H1 (cell line): Measurements from ENCODE around the gene PTPRG. TPM values are rescaled to one million over a fixed set of nuclear protein-coding genes. Genes with fewer than 3 reads are reported as not detected.

Experiments
- CTCF ChIA-PET: fragments of 300-600 bp; sonication (Branson Sonifier 250); formaldehyde crosslinking; loops from one replicate; lab custom pipeline; 2021; ENCODE audit not compliant: partially characterized antibody; lab: Charles Lee
- POLR2A ChIA-PET: fragments of 300-600 bp; sonication (Branson Sonifier 250); formaldehyde crosslinking; loops from one replicate; lab custom pipeline; 2021; ENCODE audit warnings: inconsistent platforms; ENCODE audit not compliant: partially characterized antibody; lab: Charles Lee
- DNase-seq, 2 experiments: peaks; one replicate each; pipeline versions ENCODE4 v3.0.0 to v3.0.0-alpha.2; 2010 to 2022; ENCODE audit warnings: low spot score in 2 of 2, low read depth in 1 of 2, mixed read lengths in 1 of 2
- FAIRE-seq: peaks from 2 replicates; lab custom pipeline; 2011; peaks lifted over from hg19 to GRCh38; lab: Jason Lieb, UNC
- H2AFZ ChIP-seq: 2 replicates; pipeline ENCODE4 v1.8.1; 2012; ENCODE audit warnings: low read length, inconsistent platforms
- H2AK5ac ChIP-seq: 2 replicates; pipeline ENCODE4 v1.6.1; 2013; ENCODE audit warnings: low read depth, low read length
- H2BK120ac ChIP-seq: replicated peaks from 2 replicates; pipeline ENCODE3; 2013; ENCODE audit warnings: low read depth, low read length, inconsistent platforms
- H2BK12ac ChIP-seq: 2 replicates; pipeline ENCODE4 v1.6.1; 2013; ENCODE audit warnings: low read depth, low read length
- H2BK15ac ChIP-seq: 2 replicates; pipeline ENCODE4 v1.6.1; 2013; ENCODE audit warnings: low read length
- H2BK20ac ChIP-seq: 2 replicates; pipeline ENCODE4 v1.6.1; 2013; ENCODE audit warnings: low read length
- H2BK5ac ChIP-seq: 2 replicates; pipeline ENCODE4 v1.6.1; 2013; ENCODE audit warnings: low read depth, low read length
- H3K14ac ChIP-seq: 2 replicates; pipeline ENCODE4 v1.6.1; 2013; ENCODE audit warnings: inconsistent platforms; ENCODE audit not compliant: insufficient read length
- H3K18ac ChIP-seq: 2 replicates; pipeline ENCODE4 v1.6.1; 2013; ENCODE audit warnings: low read length; ENCODE audit errors: extremely low read depth
- H3K23ac ChIP-seq: 2 replicates; pipeline ENCODE4 v1.6.1; 2013; ENCODE audit warnings: inconsistent platforms; ENCODE audit not compliant: insufficient read length
- H3K23me2 ChIP-seq: 2 replicates; pipeline ENCODE4 v1.6.1; 2013; ENCODE audit warnings: low read depth, low read length
- H3K27ac ChIP-seq: 2 replicates; pipeline ENCODE4 v1.6.1; 2011; ENCODE audit warnings: low read depth, low read length, inconsistent platforms
- H3K27me3 ChIP-seq, 4 experiments: replicated peaks in 1 of 4; 1 replicate in 1 of 4; 2 replicates in 3 of 4; pipeline versions ENCODE4 v1.6.1 to v1.8.1; 2011 to 2013; ENCODE audit warnings: low read length in 3 of 4, mild to moderate bottlenecking in 3 of 4, inconsistent platforms in 2 of 4, mixed read lengths in 2 of 4, moderate library complexity in 1 of 4; ENCODE audit not compliant: control insufficient read depth in 3 of 4, insufficient read depth in 3 of 4; ENCODE audit errors: extremely low read depth in 1 of 4
- H3K36me3 ChIP-seq, 4 experiments: 2 replicates each; pipeline versions ENCODE4 v1.6.1 to v1.8.1; 2011 to 2013; ENCODE audit warnings: mild to moderate bottlenecking in 4 of 4, low read length in 3 of 4, moderate library complexity in 2 of 4, control low read depth in 1 of 4, inconsistent platforms in 1 of 4; ENCODE audit not compliant: insufficient read depth in 4 of 4, control insufficient read depth in 2 of 4
- H3K4ac ChIP-seq: replicated peaks from 2 replicates; pipeline ENCODE3; 2013; ENCODE audit warnings: low read length, low read depth, mixed read lengths, inconsistent platforms; ENCODE audit not compliant: insufficient read length
- H3K4me1 ChIP-seq, 4 experiments: replicated peaks in 1 of 4; 1 replicate in 1 of 4; 2 replicates in 3 of 4; pipeline versions ENCODE4 v1.6.1 to v1.8.1; 2011 to 2013; ENCODE audit warnings: low read length in 3 of 4, inconsistent platforms in 2 of 4, mixed read lengths in 1 of 4; ENCODE audit not compliant: insufficient read depth in 4 of 4, control insufficient read depth in 3 of 4
- H3K4me2 ChIP-seq, 2 experiments: 2 replicates each; pipeline versions ENCODE4 v1.6.1 to v1.8.1; 2011 to 2013; ENCODE audit warnings: low read depth in 2 of 2, low read length in 2 of 2, control low read depth in 1 of 2, inconsistent platforms in 1 of 2, mild to moderate bottlenecking in 1 of 2; ENCODE audit not compliant: insufficient read depth in 1 of 2
- H3K4me3 ChIP-seq, 4 experiments: fragments of 200-600, 300-600 bp in 1 of 4; sonication (generic), shearing (Covaris generic), sonication (Bioruptor Twin) in 1 of 4; 2 replicates each; pipeline versions ENCODE4 v1.5.1 to v1.8.1; 2011 to 2016; ENCODE audit warnings: low read length in 4 of 4, low read depth in 3 of 4, control low read depth in 2 of 4, inconsistent platforms in 2 of 4, mild to moderate bottlenecking in 2 of 4, mixed read lengths in 1 of 4, moderate library complexity in 1 of 4; ENCODE audit not compliant: insufficient read depth in 2 of 4; ENCODE audit errors: extremely low read depth in 1 of 4
- H3K56ac ChIP-seq: replicated peaks from 2 replicates; pipeline ENCODE3; 2013; ENCODE audit warnings: low read depth, mild to moderate bottlenecking, mixed read lengths, low read length, inconsistent platforms; ENCODE audit not compliant: insufficient read length
- H3K79me1 ChIP-seq: 2 replicates; pipeline ENCODE4 v1.6.1; 2013; ENCODE audit warnings: low read depth, low read length, control low read depth
- H3K79me2 ChIP-seq, 2 experiments: 2 replicates each; pipeline versions ENCODE4 v1.6.1 to v1.8.1; 2012 to 2013; ENCODE audit warnings: low read length in 2 of 2, mild to moderate bottlenecking in 2 of 2, inconsistent platforms in 1 of 2; ENCODE audit not compliant: insufficient read depth in 2 of 2, control insufficient read depth in 1 of 2
- H3K9ac ChIP-seq, 4 experiments: replicated peaks in 1 of 4; 1 replicate in 1 of 4; 2 replicates in 3 of 4; pipeline versions ENCODE4 v1.6.1 to v1.8.1; 2011 to 2013; ENCODE audit warnings: low read depth in 3 of 4, low read length in 3 of 4, control low read depth in 2 of 4, mild to moderate bottlenecking in 2 of 4, moderate library complexity in 2 of 4, inconsistent platforms in 1 of 4; ENCODE audit errors: extremely low read depth in 1 of 4
- H3K9me3 ChIP-seq, 2 experiments: 2 replicates each; pipeline versions ENCODE4 v1.6.1 to v1.8.1; 2012 to 2013; ENCODE audit warnings: mild to moderate bottlenecking in 2 of 2, moderate library complexity in 2 of 2, control low read depth in 1 of 2, inconsistent platforms in 1 of 2, low read depth in 1 of 2, low read length in 1 of 2, mixed read lengths in 1 of 2; ENCODE audit not compliant: insufficient read depth in 2 of 2
- H4K20me1 ChIP-seq, 2 experiments: replicated peaks in 1 of 2; 2 replicates each; pipeline versions ENCODE3 to v1.8.1; 2011 to 2013; ENCODE audit warnings: inconsistent platforms in 2 of 2, low read length in 2 of 2, mild to moderate bottlenecking in 1 of 2; ENCODE audit not compliant: insufficient read depth in 2 of 2, control insufficient read depth in 1 of 2
- H4K5ac ChIP-seq: 2 replicates; pipeline ENCODE4 v1.6.1; 2013; ENCODE audit warnings: low read length, low read depth, mixed read lengths, inconsistent platforms; ENCODE audit not compliant: insufficient read length
- H4K8ac ChIP-seq: 2 replicates; pipeline ENCODE4 v1.8.0; 2013; ENCODE audit warnings: mild to moderate bottlenecking, moderate library complexity, low read length, inconsistent platforms; ENCODE audit not compliant: insufficient read depth; ENCODE audit errors: extremely low read depth
- H4K91ac ChIP-seq: replicated peaks from 2 replicates; pipeline ENCODE3; 2013; ENCODE audit warnings: low read length, mixed read lengths, inconsistent platforms; ENCODE audit not compliant: insufficient read length
- BCL11A ChIP-seq, 2 experiments: IDR thresholded peaks; one replicate each; pipeline ENCODE4 v1.6.1; 2011; ENCODE audit warnings: low read depth in 2 of 2, low read length in 2 of 2, mild to moderate bottlenecking in 2 of 2
- EGR1 ChIP-seq: IDR thresholded peaks from 2 replicates; pipeline ENCODE4 v1.6.1; 2011; ENCODE audit warnings: low read depth, low read length, borderline replicate concordance
- POLR2A ChIP-seq, 2 experiments: IDR thresholded peaks; 1 replicate in 1 of 2; 2 replicates in 1 of 2; pipeline ENCODE4 v1.6.1; 2011; ENCODE audit warnings: low read depth in 2 of 2, low read length in 2 of 2, mild to moderate bottlenecking in 2 of 2; ENCODE audit errors: control extremely low read depth in 1 of 2
- WGBS, 2 experiments: shearing (Covaris generic) in 1 of 2; methylation state at CpG; one replicate each; pipeline versions ENCODE4 v1.1.6 to v1.1.7; 2013 to 2015; ENCODE audit warnings: low lambda C conversion rate in 2 of 2, mixed read lengths in 2 of 2, inconsistent platforms in 1 of 2, low coverage in 1 of 2, missing lambda C conversion rate in 1 of 2; ENCODE audit not compliant: insufficient replicate concordance in 2 of 2, insufficient coverage in 1 of 2, insufficient read length in 1 of 2; ENCODE audit errors: extremely low coverage in 1 of 2, missing lambda C conversion rate in 1 of 2; 5-methylcytosine and 5-hydroxymethylcytosine counted together
- polyA plus RNA-seq, 7 experiments: library from polyadenylated mRNA; depleted of rRNA in 3 of 7; stranded (reverse) in 5 of 7; unstranded in 2 of 7; fragments of >200 nt in 5 of 7; fragments of 200-250 nt in 2 of 7; gene quantifications; 1 replicate in 5 of 7; 2 replicates in 1 of 7; 4 replicates in 1 of 7; pipeline versions ENCODE4 v1.2.1 to v1.2.3, GENCODE V29; 2011 to 2013; ENCODE audit warnings: missing spikeins in 2 of 7, mixed read lengths in 2 of 7
- total RNA-seq: library from RNA; stranded (reverse); fragmentation: NEBNext Ultra II Directional; extraction: Animal tissue kit (Norgen Biotek cat#: 25700); gene quantifications from 2 replicates; pipeline ENCODE4 v1.2.1, GENCODE V29; 2021

The PTPRG gene
- total and polyA plus RNA-seq, 2 of the 8 experiments (the other 6 are each of a cell fraction or from before 2014, with no cell fraction given): 23.3 to 96.2 TPM

- no peak overlapping the region for H2AK5ac ChIP-seq
- H3K9ac ChIP-seq: no peak overlapping the region
- FAIRE-seq (no peak), DNase-seq (no peak)
- no peak overlapping the region for H2AFZ ChIP-seq
- no peak overlapping the region for H2BK20ac ChIP-seq
- TF ChIP-seq BCL11A (IDR thresholded peaks at IDR 0.05; ENCODE audit: low read depth in 2 of 2, low read length in 2 of 2): no peak
- TF ChIP-seq EGR1: no peak
- TF ChIP-seq POLR2A (IDR thresholded peaks at IDR 0.05; ENCODE audit: control extremely low read depth in 1 of 2, low read depth in 2 of 2, low read length in 2 of 2): no peak
- peaks cover 3 to 25% (median 16%) of the 10 kb centered on the region in 4 experiments for H3K4me1 ChIP-seq
- ChIA-PET POLR2A (interaction anchor here (0.7 to 1.2 kb wide), 4 partner anchors 14 to 112 kb away, joined by 3 to 4 read pairs (median 3); no protein-coding TSS in a partner anchor), CTCF (interaction anchor here (0.8 to 0.9 kb wide), 2 partner anchors 17 to 102 kb away, joined by 3 read pairs; no protein-coding TSS in a partner anchor)
- no peak overlapping the region for H3K4me3 ChIP-seq
- H2BK12ac ChIP-seq: no peak overlapping the region
- no peak overlapping the region for H4K5ac ChIP-seq
- H2BK120ac ChIP-seq: no peak overlapping the region
- no peaks in the 10 kb centered on the region for H3K9me3 ChIP-seq
- no peaks in the 10 kb centered on the region for H3K23me2 ChIP-seq
- H3K4me2 ChIP-seq: no peak overlapping the region
- H3K27ac ChIP-seq: no peak overlapping the region
- H3K14ac ChIP-seq: no peak overlapping the region
- peaks cover 14 to 29% of the 10 kb centered on the region in 2 experiments for H4K20me1 ChIP-seq
- no peak overlapping the region for H3K23ac ChIP-seq
- H3K4ac ChIP-seq: no peak overlapping the region
- peaks cover 15 to 92% of the 10 kb centered on the region in 2 experiments for H3K79me2 ChIP-seq
- H4K8ac ChIP-seq: no peak overlapping the region
- no peak overlapping the region for H3K56ac ChIP-seq
- H4K91ac ChIP-seq: no peak overlapping the region
- WGBS, 2 experiments: 88% methylated on average over 6 of the region's 6 CpGs; no CpG with 5 or more reads in 1 of the 2 experiments
- no peaks in the 10 kb centered on the region for H3K27me3 ChIP-seq
- H3K36me3 ChIP-seq: peaks cover 0 to 5% (median 2%) of the 10 kb centered on the region in 4 experiments; a peak in 2 of 8 replicates
- H3K18ac ChIP-seq: no peak overlapping the region
- H3K79me1 ChIP-seq: peaks cover 10% of the 10 kb centered on the region
- no peak overlapping the region for H2BK5ac ChIP-seq
- no peak overlapping the region for H2BK15ac ChIP-seq
Measured at GRCh38 chr3:61666615-61667330, 105.4 kb downstream of the PTPRG start.
